GM13976 (cell line): ENCODE data around the gene GRK3.
"Not testable (repeated sequence)": the region's sequence is repeated elsewhere in the genome, so short reads cannot be mapped to it uniquely, and the experiment has no call there.

Source experiments
- DNase-seq: peaks from one replicate; pipeline ENCODE4 v3.0.0; 2012; ENCODE audit warnings: low spot score
- CTCF ChIP-seq: IDR thresholded peaks from 2 replicates; pipeline ENCODE4 v1.5.1; 2012; ENCODE audit warnings: borderline replicate concordance, mild to moderate bottlenecking; ENCODE audit not compliant: insufficient read depth; ENCODE audit errors: extremely low read depth, missing control alignments, control extremely low read depth
- in situ Hi-C: fragments of 300-500 bp; cut with MboI; formaldehyde crosslinking; loops from one replicate; pipeline ENCODE4 v1.12.0; 2022; ENCODE audit warnings: low sequenced_read_pairs, mixed read lengths, inconsistent platforms; ENCODE audit not compliant: unreplicated experiment

The GRK3 gene

GRCh38 chr22:25621986-25622385 is 57.5 kb downstream of the GRK3 start:
- TF ChIP-seq CTCF, result no peak
- no peak for DNase-seq

GRCh38 chr22:25623310-25623734 is 58.8 kb downstream of the GRK3 start:
- TF ChIP-seq CTCF, result no peak
- in situ Hi-C loops, result no loop called here
- DNase-seq, result peak; percentile 49

More at GRCh38 chr22:25621986-25622385, 57.5 kb downstream of the GRK3 start:
- in situ Hi-C loops, result no loop called here

- DNase-seq, result no peak
- TF ChIP-seq CTCF, result no peak
- in situ Hi-C loops, result no loop called here
These were observed 59.4 kb downstream of the GRK3 start for GRCh38 chr22:25623851-25624250.

- in situ Hi-C loops, result no loop called here
- TF ChIP-seq CTCF, result no peak
- DNase-seq, result no peak
These were observed 60.0 kb downstream of the GRK3 start for GRCh38 chr22:25624476-25624875.

- in situ Hi-C loops, result not testable (repeated sequence)
These were observed 61.5 kb downstream of the GRK3 start for GRCh38 chr22:25625747-25626623.

GRCh38 chr22:25626624-25626990 is 62.1 kb downstream of the GRK3 start:
- in situ Hi-C loops, result no loop called here
- DNase-seq, result no peak
- no peak for TF ChIP-seq CTCF

More at GRCh38 chr22:25625747-25626623, 61.5 kb downstream of the GRK3 start:
- not testable (repeated sequence) for DNase-seq

GRCh38 chr22:25627271-25627852 is 62.9 kb downstream of the GRK3 start:
- no peak for TF ChIP-seq CTCF
- DNase-seq, result no peak
- in situ Hi-C loops, result no loop called here
